Panc1 (cell line): Measurements from ENCODE around the gene KCNMA1. TPM values are rescaled to one million over a fixed set of nuclear protein-coding genes. Genes with fewer than 3 reads are reported as not detected.
A peak's percentile ranks its signal among the peaks of the same experiment; 100 is the strongest.

Experiments
- ATAC-seq: fragments of 200-7000 bp; cut with Tn5 transposase; 2 replicates; pipeline ENCODE4 v1.9.1; 2020; ENCODE audit warnings: mild to moderate bottlenecking, moderate library complexity
- BruUV-seq: library from RNA; stranded (reverse); fragments of 400-500 nt; replicated peaks from 2 replicates; lab custom pipeline; 2021; lab: Mats Ljungman, UMichigan
- CTCF ChIA-PET: fragments of 300-600 bp; sonication (Branson Sonifier 250); formaldehyde crosslinking; loops from one replicate; lab custom pipeline; 2022; ENCODE audit warnings: antibody characterized with exemption; lab: Charles Lee
- POLR2A ChIA-PET: fragments of 300-600 bp; sonication (Branson Sonifier 250); formaldehyde crosslinking; loops from one replicate; lab custom pipeline; 2022; ENCODE audit warnings: antibody characterized with exemption; lab: Charles Lee
- DNase-seq: peaks from one replicate; pipeline ENCODE4 v3.0.0-alpha.2; 2010; ENCODE audit warnings: low read depth, low spot score
- H3K27ac ChIP-seq: 2 replicates; pipeline ENCODE4 v1.5.1; 2011; ENCODE audit warnings: mild to moderate bottlenecking, low read length, inconsistent platforms
- H3K27me3 ChIP-seq: fragments of 200-500 bp; sonication (Bioruptor generic); 2 replicates; pipeline ENCODE4 v1.6.0; 2014; ENCODE audit warnings: low read length, inconsistent platforms; ENCODE audit not compliant: control insufficient read depth, insufficient read depth
- H3K36me3 ChIP-seq: fragments of 200-500 bp; sonication (Bioruptor generic); 2 replicates; pipeline ENCODE4 v1.5.1; 2014; ENCODE audit warnings: inconsistent platforms, mild to moderate bottlenecking, low read length, moderate library complexity; ENCODE audit not compliant: control insufficient read depth, insufficient read depth
- H3K4me1 ChIP-seq: 2 replicates; pipeline ENCODE4 v1.5.1; 2011; ENCODE audit warnings: inconsistent platforms, mild to moderate bottlenecking, low read length, moderate library complexity; ENCODE audit not compliant: control insufficient read depth, insufficient read depth
- H3K4me3 ChIP-seq, 2 experiments: 2 replicates each; pipeline ENCODE4 v1.5.1; 2011 to 2012; ENCODE audit warnings: low read depth in 2 of 2, low read length in 2 of 2, mild to moderate bottlenecking in 2 of 2, inconsistent platforms in 1 of 2, moderate library complexity in 1 of 2
- H3K9me3 ChIP-seq: fragments of 200-500 bp; sonication (Bioruptor generic); 2 replicates; pipeline ENCODE4 v1.5.1; 2014; ENCODE audit warnings: low read depth, mild to moderate bottlenecking, inconsistent platforms, low read length, moderate library complexity; ENCODE audit not compliant: control insufficient read depth, insufficient read depth
- POLR2AphosphoS5 ChIP-seq: IDR thresholded peaks from 2 replicates; pipeline ENCODE4 v1.6.1; 2012; ENCODE audit warnings: mild to moderate bottlenecking, low read depth, low read length, moderate library complexity
- SIN3A ChIP-seq: IDR thresholded peaks from 2 replicates; pipeline ENCODE4 v1.6.1; 2012; ENCODE audit warnings: low read depth, mild to moderate bottlenecking, low read length, moderate library complexity, borderline replicate concordance; ENCODE audit not compliant: insufficient read depth
- TCF7L2 ChIP-seq: IDR thresholded peaks from 2 replicates; pipeline ENCODE4 v1.6.1; 2011; ENCODE audit warnings: mild to moderate bottlenecking, low read depth, low read length, inconsistent platforms
- in situ Hi-C: cut with HindIII; loops from 2 replicates; pipeline ENCODE4 v1.10.0; 2016; ENCODE audit warnings: low sequenced_read_pairs, low pct_unique_long_range_greater_than_20kb
- intact Hi-C: fragments of 100-400 bp; cut with micrococcal nuclease; formaldehyde crosslinking; loops from one replicate; pipeline ENCODE4 v1.10.0; 2022; ENCODE audit not compliant: unreplicated experiment
- total RNA-seq: library from RNA; stranded (reverse); gene quantifications from one replicate; pipeline ENCODE4 v1.2.1, GENCODE V29; 2021; ENCODE audit not compliant: unreplicated experiment
- TF ChIP-seq, protein P1 (sequence below): fragments of 450-650 bp; IDR thresholded peaks from 2 replicates; pipeline ENCODE4 v1.5.1; 2017; ENCODE audit warnings: mild to moderate bottlenecking
- TF ChIP-seq, protein P2 (sequence below), 2 experiments: IDR thresholded peaks; 2 replicates each; pipeline ENCODE4 v1.6.1; 2011 to 2012; ENCODE audit warnings: low read depth in 2 of 2, control low read depth in 1 of 2, low read length in 1 of 2, mild to moderate bottlenecking in 1 of 2, moderate library complexity in 1 of 2; ENCODE audit not compliant: insufficient read depth in 1 of 2

Gene KCNMA1
- total RNA-seq, 1 experiment from 2014 or later = 91.9 TPM

DNA sequence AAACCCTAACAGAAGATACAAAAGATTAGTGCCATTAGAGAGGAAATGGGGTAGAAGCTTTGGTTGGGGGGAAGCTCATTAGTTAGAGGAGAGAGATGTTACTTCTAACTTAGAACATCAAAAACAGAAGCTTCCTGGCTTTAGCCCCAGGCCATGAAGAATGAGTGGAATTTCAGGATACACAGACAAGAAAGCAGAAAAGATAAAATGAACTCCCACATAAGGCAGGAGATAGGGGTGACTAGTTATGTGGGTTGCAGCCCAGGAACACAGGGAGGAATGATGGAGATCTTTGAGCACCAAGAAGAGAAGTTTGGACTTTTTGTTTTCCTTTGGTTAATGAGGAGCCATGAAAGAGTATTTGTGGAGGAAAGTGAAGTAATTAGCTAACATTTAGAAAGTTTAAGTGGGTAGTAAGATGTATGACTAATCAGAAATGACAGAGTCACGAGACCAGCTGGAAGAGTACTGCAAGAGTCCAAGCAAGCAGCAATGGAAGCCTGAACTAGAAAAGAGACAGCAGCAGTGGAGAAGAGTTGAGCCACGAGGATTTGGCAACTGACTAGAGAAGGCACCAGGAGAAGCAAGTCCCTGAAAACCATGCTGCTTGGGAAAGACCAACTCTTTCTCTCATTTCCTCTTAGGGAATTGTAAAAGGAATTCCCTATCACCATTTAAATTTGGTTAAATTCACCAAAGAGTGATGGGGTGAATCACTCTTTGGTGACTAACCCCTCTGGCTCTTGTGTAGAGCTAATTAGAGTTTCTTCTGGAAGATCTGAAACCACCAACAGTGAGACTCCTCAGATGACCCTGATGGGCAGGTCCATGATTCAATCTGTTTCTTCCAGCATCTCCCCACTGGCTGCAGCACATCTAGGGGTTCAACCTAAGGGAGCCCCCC is 131.9 kb downstream of the KCNMA1 start:
- DNase-seq (peak; percentile 85), ATAC-seq (peak; percentile 52)
- H3K4me3 ChIP-seq = no peak overlapping the region
- BruUV-seq = no TSS peak
- ChIA-PET POLR2A (interaction anchor here (0.6 to 0.7 kb wide), 2 partner anchors 57 to 211 kb away, joined by 6 read pairs; no protein-coding TSS in a partner anchor), CTCF (interaction anchor here (1.5 kb wide), 1 partner anchor 19 kb away, joined by 9 read pairs; no protein-coding TSS in a partner anchor)
- no peaks in the 10 kb centered on the region for H3K27me3 ChIP-seq
- H3K4me1 ChIP-seq = peaks cover 82% of the 10 kb centered on the region
- in situ Hi-C loops = no loop called here
- no peaks in the 10 kb centered on the region for H3K9me3 ChIP-seq
- H3K27ac ChIP-seq = peak overlapping the region; percentile 88
- TF ChIP-seq POLR2AphosphoS5 (no peak), SIN3A (no peak), TCF7L2 (no peak; the same call in 1 of the 2 replicates)
- TF ChIP-seq, protein P1, sequence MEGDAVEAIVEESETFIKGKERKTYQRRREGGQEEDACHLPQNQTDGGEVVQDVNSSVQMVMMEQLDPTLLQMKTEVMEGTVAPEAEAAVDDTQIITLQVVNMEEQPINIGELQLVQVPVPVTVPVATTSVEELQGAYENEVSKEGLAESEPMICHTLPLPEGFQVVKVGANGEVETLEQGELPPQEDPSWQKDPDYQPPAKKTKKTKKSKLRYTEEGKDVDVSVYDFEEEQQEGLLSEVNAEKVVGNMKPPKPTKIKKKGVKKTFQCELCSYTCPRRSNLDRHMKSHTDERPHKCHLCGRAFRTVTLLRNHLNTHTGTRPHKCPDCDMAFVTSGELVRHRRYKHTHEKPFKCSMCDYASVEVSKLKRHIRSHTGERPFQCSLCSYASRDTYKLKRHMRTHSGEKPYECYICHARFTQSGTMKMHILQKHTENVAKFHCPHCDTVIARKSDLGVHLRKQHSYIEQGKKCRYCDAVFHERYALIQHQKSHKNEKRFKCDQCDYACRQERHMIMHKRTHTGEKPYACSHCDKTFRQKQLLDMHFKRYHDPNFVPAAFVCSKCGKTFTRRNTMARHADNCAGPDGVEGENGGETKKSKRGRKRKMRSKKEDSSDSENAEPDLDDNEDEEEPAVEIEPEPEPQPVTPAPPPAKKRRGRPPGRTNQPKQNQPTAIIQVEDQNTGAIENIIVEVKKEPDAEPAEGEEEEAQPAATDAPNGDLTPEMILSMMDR = no peak
- TF ChIP-seq, protein P2, sequence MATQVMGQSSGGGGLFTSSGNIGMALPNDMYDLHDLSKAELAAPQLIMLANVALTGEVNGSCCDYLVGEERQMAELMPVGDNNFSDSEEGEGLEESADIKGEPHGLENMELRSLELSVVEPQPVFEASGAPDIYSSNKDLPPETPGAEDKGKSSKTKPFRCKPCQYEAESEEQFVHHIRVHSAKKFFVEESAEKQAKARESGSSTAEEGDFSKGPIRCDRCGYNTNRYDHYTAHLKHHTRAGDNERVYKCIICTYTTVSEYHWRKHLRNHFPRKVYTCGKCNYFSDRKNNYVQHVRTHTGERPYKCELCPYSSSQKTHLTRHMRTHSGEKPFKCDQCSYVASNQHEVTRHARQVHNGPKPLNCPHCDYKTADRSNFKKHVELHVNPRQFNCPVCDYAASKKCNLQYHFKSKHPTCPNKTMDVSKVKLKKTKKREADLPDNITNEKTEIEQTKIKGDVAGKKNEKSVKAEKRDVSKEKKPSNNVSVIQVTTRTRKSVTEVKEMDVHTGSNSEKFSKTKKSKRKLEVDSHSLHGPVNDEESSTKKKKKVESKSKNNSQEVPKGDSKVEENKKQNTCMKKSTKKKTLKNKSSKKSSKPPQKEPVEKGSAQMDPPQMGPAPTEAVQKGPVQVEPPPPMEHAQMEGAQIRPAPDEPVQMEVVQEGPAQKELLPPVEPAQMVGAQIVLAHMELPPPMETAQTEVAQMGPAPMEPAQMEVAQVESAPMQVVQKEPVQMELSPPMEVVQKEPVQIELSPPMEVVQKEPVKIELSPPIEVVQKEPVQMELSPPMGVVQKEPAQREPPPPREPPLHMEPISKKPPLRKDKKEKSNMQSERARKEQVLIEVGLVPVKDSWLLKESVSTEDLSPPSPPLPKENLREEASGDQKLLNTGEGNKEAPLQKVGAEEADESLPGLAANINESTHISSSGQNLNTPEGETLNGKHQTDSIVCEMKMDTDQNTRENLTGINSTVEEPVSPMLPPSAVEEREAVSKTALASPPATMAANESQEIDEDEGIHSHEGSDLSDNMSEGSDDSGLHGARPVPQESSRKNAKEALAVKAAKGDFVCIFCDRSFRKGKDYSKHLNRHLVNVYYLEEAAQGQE (IDR thresholded peaks at IDR 0.05; ENCODE audit: insufficient read depth in 1 of 2, low read depth in 2 of 2, low read length in 1 of 2) = no peak
- H3K36me3 ChIP-seq = no peaks in the 10 kb centered on the region
- intact Hi-C loops = no loop called here

DNA sequence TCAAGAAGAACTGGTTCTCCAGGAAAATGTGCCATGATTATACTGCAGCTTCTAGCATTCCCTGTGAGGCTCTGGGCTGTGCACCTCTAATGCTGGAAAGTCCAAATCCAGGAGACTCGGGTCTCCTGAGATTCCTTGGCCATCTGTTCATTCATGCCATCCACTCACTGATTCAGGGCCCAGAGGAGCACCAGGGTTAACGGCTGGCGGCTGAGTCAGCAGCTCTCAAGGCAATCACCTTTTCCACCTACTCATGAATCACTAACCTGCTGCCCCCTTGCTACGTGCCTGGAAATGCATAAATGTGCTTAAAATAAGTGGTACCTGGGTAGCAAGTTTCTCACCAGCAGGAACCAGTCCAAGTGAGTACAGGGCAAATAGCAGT is 132.7 kb downstream of the KCNMA1 start:
- DNase-seq (peak; percentile 83), ATAC-seq (peak; percentile 71)
- Histone ChIP-seq H3K36me3 (no peaks in the 10 kb centered on the region), H3K4me3 (no peak overlapping the region), H3K27me3 (no peaks in the 10 kb centered on the region), H3K4me1 (peaks cover 75% of the 10 kb centered on the region), H3K27ac (peak overlapping the region; percentile 88), H3K9me3 (no peaks in the 10 kb centered on the region)
- TF ChIP-seq POLR2AphosphoS5 = no peak
- TF ChIP-seq, protein P1 = peak; percentile 51
- ChIA-PET CTCF (no interaction called here), POLR2A (no interaction called here)
- no TSS peak for BruUV-seq
- in situ Hi-C loops = no loop called here
- intact Hi-C loops = loop anchor here (5.0 kb wide), 2 partner anchors 122 to 137 kb away; no protein-coding TSS in a partner anchor
